Sigmoid colon (tissue), 7 donors: ENCODE measurements around the gene PRKCQ. TPM values are rescaled to one million over a fixed set of nuclear protein-coding genes. Genes with fewer than 3 reads are reported as not detected.

Experiments
- DNase-seq: peaks from one replicate; pipeline ENCODE4 v3.0.0-alpha.2; 2019
- H3K27ac ChIP-seq, 4 donors: fragments of 200-600 bp; sonication (generic); one replicate each; pipeline ENCODE4 v1.5.1; 2016 to 2019; ENCODE audit warnings: mild to moderate bottlenecking in 1 of 4
- H3K27me3 ChIP-seq, 3 donors: fragments of 200-600 bp; sonication (generic); one replicate each; pipeline ENCODE4 v1.5.1; 2019; ENCODE audit warnings: mild to moderate bottlenecking in 1 of 3
- H3K36me3 ChIP-seq, 4 donors: fragments of 200-600 bp; sonication (generic); one replicate each; pipeline ENCODE4 v1.5.1; 2016 to 2019
- H3K4me1 ChIP-seq, 4 donors: fragments of 200-600 bp; sonication (generic); one replicate each; pipeline ENCODE4 v1.5.1; 2017 to 2019
- H3K4me3 ChIP-seq, 4 donors: fragments of 200-600 bp; sonication (generic); one replicate each; pipeline ENCODE4 v1.5.1; 2017 to 2019; ENCODE audit warnings: mild to moderate bottlenecking in 2 of 4, moderate library complexity in 1 of 4
- H3K9me3 ChIP-seq, 4 donors: fragments of 200-600 bp in 3 of 4; sonication (generic) in 3 of 4; one replicate each; pipeline versions ENCODE4 v1.5.1 to v1.6.1; 2013 to 2019
- EP300 ChIP-seq, 4 donors: sonication (generic); formaldehyde crosslinking; IDR thresholded peaks; one replicate each; pipeline ENCODE4 v1.6.1; 2017; ENCODE audit warnings: antibody characterized with exemption in 4 of 4
- POLR2A ChIP-seq, 2 donors: fragments of 450-650 bp; IDR thresholded peaks; one replicate each; pipeline ENCODE4 v1.6.1; 2016; ENCODE audit warnings: antibody characterized with exemption in 2 of 2, mild to moderate bottlenecking in 2 of 2, moderate library complexity in 2 of 2
- POLR2AphosphoS5 ChIP-seq, 4 donors: sonication (generic); formaldehyde crosslinking; IDR thresholded peaks; one replicate each; pipeline ENCODE4 v1.6.1; 2017; ENCODE audit warnings: antibody characterized with exemption in 4 of 4
- WGBS, 2 donors: extraction: QIAGEN DNeasy Blood & Tissue Kit; methylation state at CpG; one replicate each; pipeline ENCODE4 v1.1.7; 2013; 5-methylcytosine and 5-hydroxymethylcytosine counted together
- intact Hi-C: fragments of 100-400 bp; cut with DNase I; formaldehyde crosslinking; loops from one replicate; pipeline ENCODE4 v1.15.1; 2023
- polyA plus RNA-seq, 3 donors: library from polyadenylated mRNA; stranded (reverse); fragments of 200-250 nt; gene quantifications; one replicate each; pipeline ENCODE4 v1.2.3, GENCODE V29; 2013
- total RNA-seq, 4 donors: library from RNA; depleted of rRNA; stranded (reverse); fragments of >200 nt; gene quantifications; one replicate each; pipeline ENCODE4 v1.1.0, GENCODE V29; 2016
- TF ChIP-seq, protein P1 (sequence below), 4 experiments: fragments of 450-650 bp in 3 of 4; fragments of 200-600 bp in 1 of 4; IDR thresholded peaks; one replicate each; pipeline ENCODE4 v1.5.1; 2016 to 2019; ENCODE audit warnings: antibody characterized with exemption in 4 of 4, mild to moderate bottlenecking in 3 of 4, moderate library complexity in 2 of 4
- donor health status: healthy with polysubstance abuse.
- donor health status: Bipolar disorder and iron deficiency.
- donor health status: healthy.

Gene PRKCQ
- total and polyA plus RNA-seq, 7 donors: 0.23 to 3.0 (median 0.81) TPM

DNA sequence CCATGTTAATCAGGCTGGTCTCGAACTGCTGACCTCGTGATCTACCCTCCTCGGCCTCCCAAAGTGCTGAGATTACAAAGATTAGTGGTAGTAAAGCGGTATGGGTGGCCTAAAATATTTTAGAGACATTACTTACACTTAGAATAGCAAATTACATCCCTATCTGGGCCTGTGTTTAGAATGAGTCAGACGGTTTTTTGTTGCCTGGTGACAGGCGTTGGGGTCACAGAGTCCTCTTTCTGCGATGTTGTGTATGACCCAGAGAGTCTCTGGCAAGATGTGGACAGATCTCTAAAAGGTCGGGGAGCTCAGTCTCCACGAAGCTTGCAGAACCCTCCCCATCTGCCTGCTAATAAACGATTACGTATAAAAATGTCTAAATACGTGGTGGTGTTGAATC lies 39.6 kb upstream of the PRKCQ start:
- Histone ChIP-seq H3K27ac (no peak overlapping the region), H3K27me3 (no peaks in the 10 kb centered on the region), H3K9me3 (no peaks in the 10 kb centered on the region), H3K36me3 (no peaks in the 10 kb centered on the region), H3K4me1 (no peaks in the 10 kb centered on the region), H3K4me3 (no peak overlapping the region)
- WGBS, 2 donors: 76 to 82% methylated on average over 12 of the region's 12 CpGs
- intact Hi-C loops: no loop called here
- TF ChIP-seq POLR2AphosphoS5 (IDR thresholded peaks at IDR 0.05) (no peak), EP300 (IDR thresholded peaks at IDR 0.05) (no peak), POLR2A (IDR thresholded peaks at IDR 0.05) (no peak)
- TF ChIP-seq, protein P1, sequence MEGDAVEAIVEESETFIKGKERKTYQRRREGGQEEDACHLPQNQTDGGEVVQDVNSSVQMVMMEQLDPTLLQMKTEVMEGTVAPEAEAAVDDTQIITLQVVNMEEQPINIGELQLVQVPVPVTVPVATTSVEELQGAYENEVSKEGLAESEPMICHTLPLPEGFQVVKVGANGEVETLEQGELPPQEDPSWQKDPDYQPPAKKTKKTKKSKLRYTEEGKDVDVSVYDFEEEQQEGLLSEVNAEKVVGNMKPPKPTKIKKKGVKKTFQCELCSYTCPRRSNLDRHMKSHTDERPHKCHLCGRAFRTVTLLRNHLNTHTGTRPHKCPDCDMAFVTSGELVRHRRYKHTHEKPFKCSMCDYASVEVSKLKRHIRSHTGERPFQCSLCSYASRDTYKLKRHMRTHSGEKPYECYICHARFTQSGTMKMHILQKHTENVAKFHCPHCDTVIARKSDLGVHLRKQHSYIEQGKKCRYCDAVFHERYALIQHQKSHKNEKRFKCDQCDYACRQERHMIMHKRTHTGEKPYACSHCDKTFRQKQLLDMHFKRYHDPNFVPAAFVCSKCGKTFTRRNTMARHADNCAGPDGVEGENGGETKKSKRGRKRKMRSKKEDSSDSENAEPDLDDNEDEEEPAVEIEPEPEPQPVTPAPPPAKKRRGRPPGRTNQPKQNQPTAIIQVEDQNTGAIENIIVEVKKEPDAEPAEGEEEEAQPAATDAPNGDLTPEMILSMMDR (IDR thresholded peaks at IDR 0.05): no peak
- DNase-seq: no peak

DNA sequence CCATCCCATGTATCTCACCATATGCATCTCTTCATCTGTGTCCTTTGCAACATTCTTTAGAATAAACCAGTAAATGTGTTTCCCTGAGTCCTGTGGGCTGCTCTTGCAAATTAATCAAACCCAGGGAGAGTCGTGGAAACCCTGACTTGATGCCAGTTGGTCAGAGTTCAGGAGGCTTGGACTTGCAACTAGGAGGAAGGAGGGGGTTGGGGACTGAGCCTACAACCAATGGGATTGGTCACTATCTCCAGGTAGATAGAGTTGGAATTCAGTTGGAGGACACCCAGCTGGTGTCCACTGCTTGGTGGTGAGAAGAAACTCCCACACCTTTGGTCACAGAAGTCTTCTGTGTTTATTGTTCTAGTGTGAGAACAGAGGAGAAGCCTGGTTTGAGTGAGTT lies 38.3 kb upstream of the PRKCQ start:
- intact Hi-C loops: no loop called here
- 15 to 16% methylated on average over 1 of the region's 1 CpG for WGBS, 2 donors
- H3K27me3 ChIP-seq: no peaks in the 10 kb centered on the region

DNA sequence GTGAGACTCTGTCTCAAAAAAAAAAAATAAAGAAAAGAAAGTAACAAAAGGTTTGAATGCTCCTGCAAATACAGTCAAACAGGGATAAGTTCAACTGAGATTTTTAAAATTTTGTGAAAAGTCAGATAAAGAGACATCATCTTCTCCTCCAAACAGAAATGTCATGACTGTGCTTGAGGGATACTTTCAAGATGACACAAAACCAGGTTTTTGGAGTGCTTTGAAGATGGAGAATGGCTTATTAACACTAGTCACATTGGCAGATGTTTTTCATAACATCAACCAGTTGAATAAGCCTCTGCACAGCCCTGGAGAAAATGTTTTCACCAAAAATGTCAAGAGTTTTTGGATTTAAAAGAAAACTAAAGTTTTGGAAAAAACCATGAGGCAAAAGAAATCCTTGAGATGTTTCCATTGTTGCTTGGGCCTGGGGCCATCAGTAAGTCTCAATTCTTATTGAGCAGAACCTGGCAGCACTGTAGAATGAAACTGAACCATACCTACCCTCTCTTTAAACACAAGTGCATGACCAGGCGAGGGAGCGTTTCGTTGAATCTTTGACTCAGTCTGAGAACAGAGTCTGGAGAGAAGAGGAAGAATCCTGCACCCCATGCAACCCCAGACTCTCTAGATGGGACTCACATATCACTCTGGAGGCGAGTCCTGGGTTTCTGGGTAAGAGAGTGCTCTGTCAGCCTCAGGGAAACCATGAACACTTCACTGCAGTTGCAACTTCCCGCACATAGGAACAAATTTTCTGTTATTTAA lies 37.4 kb upstream of the PRKCQ start:
- no peak overlapping the region for H3K4me3 ChIP-seq
- 89% methylated on average over 5 of the region's 5 CpGs for WGBS, 2 donors
- no peaks in the 10 kb centered on the region for H3K9me3 ChIP-seq
- no peaks in the 10 kb centered on the region for H3K4me1 ChIP-seq
- DNase-seq: no peak
- no peaks in the 10 kb centered on the region for H3K27me3 ChIP-seq
- intact Hi-C loops: no loop called here
- H3K27ac ChIP-seq: no peak overlapping the region
- no peak for TF ChIP-seq POLR2A (IDR thresholded peaks at IDR 0.05)
- no peaks in the 10 kb centered on the region for H3K36me3 ChIP-seq

More for the DNA sequence above, 38.3 kb upstream of the PRKCQ start:
- TF ChIP-seq POLR2A (IDR thresholded peaks at IDR 0.05): no peak
- TF ChIP-seq EP300 (IDR thresholded peaks at IDR 0.05): no peak
- TF ChIP-seq POLR2AphosphoS5 (IDR thresholded peaks at IDR 0.05): no peak
- TF ChIP-seq, protein P1 (IDR thresholded peaks at IDR 0.05): no peak
- H3K27ac ChIP-seq: no peak overlapping the region
- H3K4me1 ChIP-seq: no peaks in the 10 kb centered on the region
- no peak for DNase-seq
- no peaks in the 10 kb centered on the region for H3K36me3 ChIP-seq
- H3K9me3 ChIP-seq: no peaks in the 10 kb centered on the region
- no peak overlapping the region for H3K4me3 ChIP-seq

DNA sequence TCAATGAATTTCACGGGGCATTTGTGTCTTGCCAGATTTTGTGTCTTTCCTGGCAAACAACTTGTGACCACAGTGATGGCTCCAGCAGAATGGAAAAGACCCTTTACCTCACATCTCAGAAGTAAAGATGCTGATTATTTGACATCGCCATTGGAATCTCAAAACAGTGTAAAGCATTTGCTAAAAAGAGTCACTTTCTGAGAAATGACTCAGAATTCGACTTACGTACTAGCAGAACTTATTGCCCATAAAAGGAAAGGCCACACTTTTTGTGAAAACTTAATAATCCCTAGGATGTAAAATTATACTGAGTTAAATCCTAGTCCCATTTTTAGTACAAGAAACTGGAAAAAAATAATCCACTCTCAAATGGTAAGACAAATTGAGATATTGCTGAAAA lies 35.9 kb upstream of the PRKCQ start:
- Histone ChIP-seq H3K9me3 (no peaks in the 10 kb centered on the region), H3K27me3 (no peaks in the 10 kb centered on the region), H3K4me3 (no peak overlapping the region), H3K27ac (no peak overlapping the region), H3K36me3 (no peaks in the 10 kb centered on the region), H3K4me1 (no peaks in the 10 kb centered on the region)
- intact Hi-C loops: no loop called here
- no peak for TF ChIP-seq EP300 (IDR thresholded peaks at IDR 0.05)
- TF ChIP-seq POLR2A (IDR thresholded peaks at IDR 0.05): no peak
- TF ChIP-seq, protein P1 (IDR thresholded peaks at IDR 0.05): no peak
- no peak for TF ChIP-seq POLR2AphosphoS5 (IDR thresholded peaks at IDR 0.05)
- 76 to 83% methylated on average over 4 of the region's 4 CpGs for WGBS, 2 donors
- no peak for DNase-seq

DNA sequence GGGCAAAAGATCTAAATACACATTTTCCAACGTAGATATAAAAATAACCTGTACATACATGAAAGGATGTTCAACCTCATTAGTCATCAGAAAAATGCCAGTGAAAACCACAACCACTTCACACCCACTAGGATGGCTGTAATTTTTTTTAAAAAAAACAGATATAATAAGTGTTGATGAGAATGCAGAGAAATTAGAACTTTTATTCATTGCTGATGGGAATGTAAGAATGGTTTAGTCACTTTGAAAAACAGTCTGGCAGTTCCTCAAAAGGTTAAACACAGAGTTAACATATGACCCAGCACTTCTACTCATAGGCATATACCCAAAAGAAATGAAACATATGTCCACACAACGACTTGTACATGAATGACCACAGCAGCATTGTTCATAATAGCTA lies 32.3 kb upstream of the PRKCQ start:
- WGBS, 2 donors: 46 to 75% methylated on average over 2 of the region's 2 CpGs
- TF ChIP-seq POLR2A (IDR thresholded peaks at IDR 0.05) (no peak), POLR2AphosphoS5 (IDR thresholded peaks at IDR 0.05) (no peak), EP300 (IDR thresholded peaks at IDR 0.05) (no peak)
- TF ChIP-seq, protein P1 (IDR thresholded peaks at IDR 0.05): no peak
- Histone ChIP-seq H3K4me1 (no peaks in the 10 kb centered on the region), H3K27me3 (no peaks in the 10 kb centered on the region), H3K27ac (no peak overlapping the region), H3K36me3 (no peaks in the 10 kb centered on the region), H3K4me3 (no peak overlapping the region), H3K9me3 (no peaks in the 10 kb centered on the region)
- no peak for DNase-seq
- intact Hi-C loops: no loop called here
